IPS-20b (cell line): ENCODE results near the gene DMP1.

Experiments
- H3K27ac ChIP-seq: one replicate; pipeline ENCODE4 v1.5.1; 2013; ENCODE audit warnings: low read length
- H3K27me3 ChIP-seq: 2 replicates; pipeline ENCODE4 v1.6.1; 2013; ENCODE audit warnings: mild to moderate bottlenecking, low read length, inconsistent platforms; ENCODE audit not compliant: insufficient read depth
- H3K36me3 ChIP-seq: 2 replicates; pipeline ENCODE4 v1.6.1; 2013; ENCODE audit warnings: low read depth, mild to moderate bottlenecking, inconsistent platforms, low read length, moderate library complexity; ENCODE audit not compliant: insufficient read depth
- H3K4me1 ChIP-seq: 2 replicates; pipeline ENCODE4 v1.6.1; 2013; ENCODE audit warnings: mild to moderate bottlenecking, control low read depth, inconsistent platforms, low read length, moderate library complexity; ENCODE audit not compliant: insufficient read depth
- H3K4me3 ChIP-seq: 2 replicates; pipeline ENCODE4 v1.5.1; 2013; ENCODE audit warnings: mild to moderate bottlenecking, low read length, inconsistent platforms
- H3K9ac ChIP-seq: 2 replicates; pipeline ENCODE4 v1.6.1; 2013; ENCODE audit warnings: low read depth, mild to moderate bottlenecking, inconsistent platforms, low read length, moderate library complexity
- H3K9me3 ChIP-seq: 2 replicates; pipeline ENCODE4 v1.6.1; 2013; ENCODE audit warnings: mild to moderate bottlenecking, low read depth, low read length, inconsistent platforms; ENCODE audit not compliant: insufficient read depth

DMP1 gene

GRCh38 chr4:87649980-87650379 is at the start of gene DMP1:
Gene DMP1, plus strand, starts transcription at chr4:87650280. Its CDS starts 6,213 bp downstream, at chr4:87656493.
- H3K36me3 ChIP-seq = no peaks in the 10 kb centered on the region
- H3K4me1 ChIP-seq = peaks cover 9% of the 10 kb centered on the region; the same call in 1 of the 2 replicates
- no peaks in the 10 kb centered on the region for H3K9me3 ChIP-seq
- H3K27ac ChIP-seq = no peak within 1 kb of the TSS
- H3K27me3 ChIP-seq = no peaks in the 10 kb centered on the region
- no peak within 1 kb of the TSS for H3K4me3 ChIP-seq
- H3K9ac ChIP-seq = no peak within 1 kb of the TSS

GRCh38 chr4:87601361-87601760 is 48.7 kb upstream of the DMP1 start:
- Histone ChIP-seq H3K4me1 (no peaks in the 10 kb centered on the region; the same call in 1 of the 2 replicates), H3K9me3 (no peaks in the 10 kb centered on the region), H3K9ac (no peak overlapping the region), H3K4me3 (no peak overlapping the region), H3K27ac (no peak overlapping the region), H3K36me3 (no peaks in the 10 kb centered on the region), H3K27me3 (no peaks in the 10 kb centered on the region)

- H3K9me3 ChIP-seq = no peaks in the 10 kb centered on the region
- no peaks in the 10 kb centered on the region for H3K4me1 ChIP-seq
- no peak within 1 kb of the TSS for H3K4me3 ChIP-seq
- no peaks in the 10 kb centered on the region for H3K27me3 ChIP-seq
- no peaks in the 10 kb centered on the region for H3K36me3 ChIP-seq
- no peak within 1 kb of the TSS for H3K9ac ChIP-seq
- no peak within 1 kb of the TSS for H3K27ac ChIP-seq
These were observed 41.9 kb upstream of the DMP1 start, which contains the start of gene DSPP for GRCh38 chr4:87608229-87608628. Gene DSPP, plus strand, starts transcription at chr4:87608529. Its CDS starts 2,380 bp downstream, at chr4:87610909.

- Histone ChIP-seq H3K4me3 (no peak overlapping the region), H3K9me3 (peaks cover 7% of the 10 kb centered on the region; the same call in 1 of the 2 replicates), H3K4me1 (no peaks in the 10 kb centered on the region), H3K36me3 (no peaks in the 10 kb centered on the region), H3K9ac (no peak overlapping the region), H3K27ac (no peak overlapping the region), H3K27me3 (no peaks in the 10 kb centered on the region)
These were observed 35.7 kb upstream of the DMP1 start for GRCh38 chr4:87614292-87614890.

GRCh38 chr4:87616268-87616667 is 33.8 kb upstream of the DMP1 start:
- Histone ChIP-seq H3K27me3 (no peaks in the 10 kb centered on the region), H3K4me1 (no peaks in the 10 kb centered on the region), H3K36me3 (no peaks in the 10 kb centered on the region), H3K27ac (no peak overlapping the region), H3K9ac (no peak overlapping the region), H3K4me3 (no peak overlapping the region), H3K9me3 (peaks cover 7% of the 10 kb centered on the region; the same call in 1 of the 2 replicates)

GRCh38 chr4:87620086-87620485 is 30.0 kb upstream of the DMP1 start:
- Histone ChIP-seq H3K4me1 (no peaks in the 10 kb centered on the region), H3K9ac (no peak overlapping the region), H3K9me3 (no peaks in the 10 kb centered on the region), H3K4me3 (no peak overlapping the region), H3K27ac (no peak overlapping the region), H3K27me3 (no peaks in the 10 kb centered on the region), H3K36me3 (no peaks in the 10 kb centered on the region)

- Histone ChIP-seq H3K9me3 (no peaks in the 10 kb centered on the region), H3K27me3 (no peaks in the 10 kb centered on the region), H3K36me3 (no peaks in the 10 kb centered on the region), H3K4me1 (no peaks in the 10 kb centered on the region), H3K4me3 (no peak overlapping the region), H3K9ac (no peak overlapping the region), H3K27ac (no peak overlapping the region)
These were observed 29.6 kb upstream of the DMP1 start for GRCh38 chr4:87620491-87620890.

- no peaks in the 10 kb centered on the region for H3K4me1 ChIP-seq
- H3K4me3 ChIP-seq = no peak overlapping the region
- H3K9ac ChIP-seq = no peak overlapping the region
- no peaks in the 10 kb centered on the region for H3K9me3 ChIP-seq
- no peaks in the 10 kb centered on the region for H3K36me3 ChIP-seq
- no peaks in the 10 kb centered on the region for H3K27me3 ChIP-seq
- no peak overlapping the region for H3K27ac ChIP-seq
These were observed 27.8 kb upstream of the DMP1 start for GRCh38 chr4:87622303-87622702.

GRCh38 chr4:87624698-87625097 is 25.4 kb upstream of the DMP1 start:
- Histone ChIP-seq H3K36me3 (no peaks in the 10 kb centered on the region), H3K4me1 (no peaks in the 10 kb centered on the region)

GRCh38 chr4:87631668-87632067 is 18.4 kb upstream of the DMP1 start:
- H3K9ac ChIP-seq = no peak overlapping the region
- no peak overlapping the region for H3K4me3 ChIP-seq
- H3K9me3 ChIP-seq = no peaks in the 10 kb centered on the region
- H3K4me1 ChIP-seq = no peaks in the 10 kb centered on the region; the same call in 1 of the 2 replicates
- H3K36me3 ChIP-seq = no peaks in the 10 kb centered on the region
- no peak overlapping the region for H3K27ac ChIP-seq
- no peaks in the 10 kb centered on the region for H3K27me3 ChIP-seq

More at GRCh38 chr4:87624698-87625097, 25.4 kb upstream of the DMP1 start:
- no peak overlapping the region for H3K4me3 ChIP-seq
- H3K9me3 ChIP-seq = no peaks in the 10 kb centered on the region
- H3K9ac ChIP-seq = no peak overlapping the region
- H3K27me3 ChIP-seq = no peaks in the 10 kb centered on the region
- no peak overlapping the region for H3K27ac ChIP-seq

GRCh38 chr4:87632469-87632868 is 17.6 kb upstream of the DMP1 start:
- H3K4me1 ChIP-seq = no peaks in the 10 kb centered on the region; the same call in 1 of the 2 replicates
- no peak overlapping the region for H3K27ac ChIP-seq
- no peaks in the 10 kb centered on the region for H3K36me3 ChIP-seq
- H3K4me3 ChIP-seq = no peak overlapping the region
- no peak overlapping the region for H3K9ac ChIP-seq
- H3K9me3 ChIP-seq = no peaks in the 10 kb centered on the region
- no peaks in the 10 kb centered on the region for H3K27me3 ChIP-seq

GRCh38 chr4:87633243-87633642 is 16.8 kb upstream of the DMP1 start:
- Histone ChIP-seq H3K9ac (no peak overlapping the region), H3K27ac (no peak overlapping the region), H3K36me3 (no peaks in the 10 kb centered on the region), H3K9me3 (no peaks in the 10 kb centered on the region), H3K27me3 (no peaks in the 10 kb centered on the region), H3K4me1 (no peaks in the 10 kb centered on the region; the same call in 1 of the 2 replicates), H3K4me3 (no peak overlapping the region)
